Gastrocnemius medialis (tissue), 4 donors: ENCODE measurements around the gene VKORC1L1.

Experiments
- CTCF ChIP-seq, 5 experiments: fragments of 450-650 bp in 3 of 5; fragments of 200-600 bp in 2 of 5; sonication (generic) in 2 of 5; IDR thresholded peaks in 4 of 5; conservative IDR thresholded peaks in 1 of 5; 1 replicate in 4 of 5; 2 replicates in 1 of 5; pipeline ENCODE4 v1.5.1; 2016 to 2019; ENCODE audit warnings: antibody characterized with exemption in 5 of 5, mild to moderate bottlenecking in 3 of 5, moderate library complexity in 3 of 5
- POLR2A ChIP-seq, 2 donors: fragments of 450-650 bp; IDR thresholded peaks; one replicate each; pipeline ENCODE4 v1.6.1; 2017; ENCODE audit warnings: antibody characterized with exemption in 2 of 2, mild to moderate bottlenecking in 2 of 2, moderate library complexity in 2 of 2

GRCh38 chr7:65989694-65990080 lies 116.8 kb downstream of the VKORC1L1 start:
- TF ChIP-seq CTCF (IDR thresholded peaks at IDR 0.05 in 4 of 5, conservative IDR thresholded peaks at IDR 0.05 in 1 of 5): no peak
- no peak for TF ChIP-seq POLR2A (IDR thresholded peaks at IDR 0.05)
